ENCODE results near the gene CREB5. TPM values are rescaled to one million over a fixed set of nuclear protein-coding genes. Genes with fewer than 3 reads are reported as not detected.

Gene CREB5
- total and polyA plus RNA-seq, 2 of the 13 experiments (the other 11 are each of a cell fraction or from before 2014, with no cell fraction given) = 0.38 to 0.71 TPM

DNA sequence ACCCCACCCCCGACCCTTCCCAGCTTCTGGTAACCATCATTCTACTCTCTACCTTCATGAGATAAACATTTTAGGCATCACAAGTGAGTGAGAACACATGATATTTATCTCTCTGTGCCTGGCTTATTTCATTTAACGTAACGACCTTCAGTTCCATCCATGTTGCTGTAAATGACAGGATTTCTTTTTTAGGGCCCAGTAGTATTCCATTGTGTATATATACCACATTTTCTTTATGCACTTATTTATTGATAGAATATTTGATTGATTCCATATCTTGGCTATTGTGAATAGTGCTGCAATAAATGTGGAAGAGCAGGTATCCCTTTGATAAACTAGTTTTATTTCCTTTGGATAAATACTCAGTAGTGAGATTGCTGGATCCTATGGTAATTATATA is 112.7 kb downstream of the CREB5 start (continued):
- no peak for TF ChIP-seq ZNF253 (CRISPR knock-in tag; IDR thresholded peaks at IDR 0.05; ENCODE audit: borderline replicate concordance)

DNA sequence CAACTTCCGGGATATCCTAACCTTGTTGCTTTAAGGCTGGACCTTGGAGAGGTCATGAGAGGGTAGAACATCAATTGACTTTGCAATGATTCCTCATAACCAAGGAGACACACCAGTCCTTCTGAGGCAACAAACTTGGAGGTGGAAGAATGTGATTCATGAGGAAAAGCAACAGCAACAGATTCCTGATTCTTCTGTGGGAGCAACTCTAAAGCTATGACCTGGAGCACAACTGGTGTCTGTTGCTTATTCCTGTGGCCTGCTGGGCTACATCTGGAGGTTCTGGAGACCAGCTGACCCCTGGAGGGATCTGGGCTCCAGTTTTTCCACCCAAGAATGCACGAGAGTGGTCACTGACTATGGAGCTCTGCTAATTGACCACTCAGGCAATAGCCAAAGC is 116.6 kb downstream of the CREB5 start:
- no TSS peak for BruUV-seq (replicated peaks)
- WGBS (ENCODE audit: low lambda C conversion rate) = 0% methylated on average over 2 of the region's 2 CpGs
- Histone ChIP-seq H3K27me3 (ENCODE audit: control insufficient read depth in 1 of 2, insufficient read depth in 2 of 2, low read length in 2 of 2) (no peaks in the 10 kb centered on the region), H3K9me3 (ENCODE audit: low read length) (no peaks in the 10 kb centered on the region), H3K27ac (ENCODE audit: extremely low read length, insufficient read depth, low read length) (no peak overlapping the region), H3K4me3 (replicated peaks in 1 of 3; ENCODE audit: insufficient read depth in 1 of 3, low read depth in 2 of 3, low read length in 3 of 3) (no peak overlapping the region), H4K20me1 (ENCODE audit: insufficient read depth, low read length) (no peaks in the 10 kb centered on the region), H2AFZ (ENCODE audit: low read length) (no peak overlapping the region), H3K36me3 (replicated peaks in 1 of 2; ENCODE audit: control insufficient read depth in 1 of 2, insufficient read depth in 2 of 2, low read length in 2 of 2) (no peaks in the 10 kb centered on the region), H3K4me1 (ENCODE audit: insufficient read depth, low read length) (no peaks in the 10 kb centered on the region), H3K79me2 (ENCODE audit: insufficient read depth, low read length) (no peaks in the 10 kb centered on the region), H3K9ac (ENCODE audit: insufficient read depth, low read depth, low read length) (no peak overlapping the region), H3K4me2 (ENCODE audit: low read depth, low read length) (no peak overlapping the region)
- no peak for TF ChIP-seq ARNT (IDR thresholded peaks at IDR 0.05)
- TF ChIP-seq JUNB (CRISPR knock-in tag; IDR thresholded peaks at IDR 0.05; ENCODE audit: borderline replicate concordance) = no peak
- no peak for TF ChIP-seq RBAK (CRISPR knock-in tag; IDR thresholded peaks at IDR 0.05)
- no peak for TF ChIP-seq ZNF432 (CRISPR knock-in tag; IDR thresholded peaks at IDR 0.05; ENCODE audit: borderline replicate concordance)
- no peak for TF ChIP-seq SUZ12 (IDR thresholded peaks at IDR 0.05; ENCODE audit: low read depth, low read length)
- TF ChIP-seq HNRNPUL1 (IDR thresholded peaks at IDR 0.05; ENCODE audit: low read depth, low read length) = no peak
- TF ChIP-seq, protein P1, sequence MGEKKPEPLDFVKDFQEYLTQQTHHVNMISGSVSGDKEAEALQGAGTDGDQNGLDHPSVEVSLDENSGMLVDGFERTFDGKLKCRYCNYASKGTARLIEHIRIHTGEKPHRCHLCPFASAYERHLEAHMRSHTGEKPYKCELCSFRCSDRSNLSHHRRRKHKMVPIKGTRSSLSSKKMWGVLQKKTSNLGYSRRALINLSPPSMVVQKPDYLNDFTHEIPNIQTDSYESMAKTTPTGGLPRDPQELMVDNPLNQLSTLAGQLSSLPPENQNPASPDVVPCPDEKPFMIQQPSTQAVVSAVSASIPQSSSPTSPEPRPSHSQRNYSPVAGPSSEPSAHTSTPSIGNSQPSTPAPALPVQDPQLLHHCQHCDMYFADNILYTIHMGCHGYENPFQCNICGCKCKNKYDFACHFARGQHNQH (CRISPR knock-in tag; IDR thresholded peaks at IDR 0.05) = no peak
- POLR2A ChIA-PET = no interaction called here
- FAIRE-seq (no peak), DNase-seq (ENCODE audit: low spot score) (no peak), ATAC-seq (no peak)
- CTCF ChIA-PET (ENCODE audit: low intra/inter-chr PET ratio, low total read pairs) = no interaction called here
- intact Hi-C loops (cut with micrococcal nuclease; ENCODE audit: unreplicated experiment) = no loop called here
- in situ Hi-C loops (cut with HindIII; ENCODE audit: extremely low pct_ligation_motif_present, low pct_unique_long_range_greater_than_20kb) = no loop called here
